Uterus (tissue), 4 donors: ENCODE data around the gene RPAP2. TPM values are rescaled to one million over a fixed set of nuclear protein-coding genes. Genes with fewer than 3 reads are reported as not detected.
"Not testable (repeated sequence)": the region's sequence is repeated elsewhere in the genome, so short reads cannot be mapped to it uniquely, and the experiment has no call there.

Experiments used
- DNase-seq, 2 donors: peaks; one replicate each; pipeline ENCODE4 v3.0.0-alpha.2; 2019 to 2020
- H3K27ac ChIP-seq, 2 donors: fragments of 200-600 bp; sonication (generic); 1 replicate in 1 of 2; 2 replicates in 1 of 2; pipeline ENCODE4 v1.5.1; 2016 to 2018
- H3K27me3 ChIP-seq, 2 donors: fragments of 200-600 bp; sonication (generic); one replicate each; pipeline ENCODE4 v1.5.1; 2018 to 2019; ENCODE audit warnings: control low read depth in 1 of 2
- H3K36me3 ChIP-seq, 2 donors: fragments of 200-600 bp; sonication (generic); one replicate each; pipeline ENCODE4 v1.5.1; 2019; ENCODE audit warnings: control low read depth in 1 of 2
- H3K4me1 ChIP-seq, 2 donors: fragments of 200-600 bp; sonication (generic); one replicate each; pipeline ENCODE4 v1.5.1; 2018 to 2019; ENCODE audit warnings: control low read depth in 1 of 2
- H3K4me3 ChIP-seq, 2 donors: fragments of 200-600 bp; sonication (generic); 1 replicate in 1 of 2; 2 replicates in 1 of 2; pipeline ENCODE4 v1.5.1; 2018 to 2019; ENCODE audit warnings: mild to moderate bottlenecking in 1 of 2
- H3K9me3 ChIP-seq, 2 donors: fragments of 200-600 bp; sonication (generic); one replicate each; pipeline ENCODE4 v1.5.1; 2019; ENCODE audit warnings: control low read depth in 1 of 2
- POLR2A ChIP-seq, 2 donors: fragments of 450-650 bp; IDR thresholded peaks; one replicate each; pipeline ENCODE4 v1.6.1; 2016; ENCODE audit warnings: antibody characterized with exemption in 2 of 2, mild to moderate bottlenecking in 1 of 2, moderate library complexity in 1 of 2
- intact Hi-C: fragments of 100-400 bp; cut with DNase I; formaldehyde crosslinking; loops from one replicate; pipeline ENCODE4 v1.15.1; 2023; ENCODE audit warnings: low total_unique reads
- total RNA-seq, 4 donors: library from RNA; depleted of rRNA in 3 of 4; stranded (reverse); fragments of >200 nt in 3 of 4; gene quantifications; one replicate each; pipeline versions ENCODE4 v1.1.0 to v1.2.4, GENCODE V29; 2014 to 2023
- TF ChIP-seq, protein P1 (sequence below), 4 experiments: fragments of 200-600 bp in 2 of 4; fragments of 450-650 bp in 2 of 4; sonication (generic) in 2 of 4; IDR thresholded peaks; one replicate each; pipeline ENCODE4 v1.5.1; 2016 to 2019; ENCODE audit warnings: antibody characterized with exemption in 4 of 4, mild to moderate bottlenecking in 2 of 4, moderate library complexity in 1 of 4
- donor health status: DM: yes; HTN: yes; CAD: no.

The RPAP2 gene
- total RNA-seq, 4 donors from 2014 or later, result 7.6 to 131 (median 54.9) TPM

DNA sequence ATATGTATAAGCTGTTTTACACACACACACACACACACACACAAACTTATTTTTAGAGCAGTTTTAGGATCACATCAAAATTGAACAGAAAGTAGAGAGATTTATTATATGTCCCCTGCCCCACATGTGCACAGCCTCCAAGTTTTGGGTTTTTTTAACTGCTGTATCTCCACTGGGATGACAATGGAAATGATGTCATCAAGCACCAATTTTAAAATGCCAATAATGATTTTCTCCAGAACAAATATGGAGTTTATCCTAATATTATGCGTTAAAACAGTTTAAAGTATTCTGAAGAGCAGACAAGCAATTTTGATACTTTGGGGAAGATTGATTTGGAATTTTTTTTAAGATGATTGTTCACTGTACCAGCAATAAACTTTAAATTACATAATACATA lies 131.2 kb downstream of the RPAP2 start:
- intact Hi-C loops, result no loop called here
- Histone ChIP-seq H3K36me3 (no peaks in the 10 kb centered on the region), H3K4me1 (no peaks in the 10 kb centered on the region), H3K9me3 (no peaks in the 10 kb centered on the region), H3K4me3 (no peak overlapping the region), H3K27me3 (no peaks in the 10 kb centered on the region), H3K27ac (no peak overlapping the region)
- DNase-seq, result no peak
- TF ChIP-seq, protein P1, sequence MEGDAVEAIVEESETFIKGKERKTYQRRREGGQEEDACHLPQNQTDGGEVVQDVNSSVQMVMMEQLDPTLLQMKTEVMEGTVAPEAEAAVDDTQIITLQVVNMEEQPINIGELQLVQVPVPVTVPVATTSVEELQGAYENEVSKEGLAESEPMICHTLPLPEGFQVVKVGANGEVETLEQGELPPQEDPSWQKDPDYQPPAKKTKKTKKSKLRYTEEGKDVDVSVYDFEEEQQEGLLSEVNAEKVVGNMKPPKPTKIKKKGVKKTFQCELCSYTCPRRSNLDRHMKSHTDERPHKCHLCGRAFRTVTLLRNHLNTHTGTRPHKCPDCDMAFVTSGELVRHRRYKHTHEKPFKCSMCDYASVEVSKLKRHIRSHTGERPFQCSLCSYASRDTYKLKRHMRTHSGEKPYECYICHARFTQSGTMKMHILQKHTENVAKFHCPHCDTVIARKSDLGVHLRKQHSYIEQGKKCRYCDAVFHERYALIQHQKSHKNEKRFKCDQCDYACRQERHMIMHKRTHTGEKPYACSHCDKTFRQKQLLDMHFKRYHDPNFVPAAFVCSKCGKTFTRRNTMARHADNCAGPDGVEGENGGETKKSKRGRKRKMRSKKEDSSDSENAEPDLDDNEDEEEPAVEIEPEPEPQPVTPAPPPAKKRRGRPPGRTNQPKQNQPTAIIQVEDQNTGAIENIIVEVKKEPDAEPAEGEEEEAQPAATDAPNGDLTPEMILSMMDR (IDR thresholded peaks at IDR 0.05), result no peak
- TF ChIP-seq POLR2A (IDR thresholded peaks at IDR 0.05), result no peak

DNA sequence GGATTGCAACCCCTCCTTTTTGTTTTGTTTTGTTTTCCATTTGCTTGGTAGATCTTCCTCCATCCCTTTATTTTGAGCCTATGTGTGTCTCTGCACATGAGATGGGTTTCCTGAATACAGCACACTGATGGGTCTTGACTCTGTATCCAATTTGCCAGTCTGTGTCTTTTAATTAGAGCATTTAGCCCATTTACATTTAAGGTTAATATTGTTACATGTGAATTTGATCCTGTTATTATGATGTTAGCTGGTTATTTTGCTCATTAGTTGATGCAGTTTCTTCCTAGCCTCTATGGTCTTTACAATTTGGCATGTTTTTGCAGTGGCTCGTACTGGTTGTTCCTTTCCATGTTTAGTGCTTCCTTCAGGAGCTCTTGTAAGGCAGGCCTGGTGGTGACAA lies 135.7 kb downstream of the RPAP2 start:
- H3K9me3 ChIP-seq, H3K4me1 ChIP-seq, H3K27ac ChIP-seq, H3K4me3 ChIP-seq, intact Hi-C loops, H3K27me3 ChIP-seq, DNase-seq, H3K36me3 ChIP-seq: not testable (repeated sequence)

DNA sequence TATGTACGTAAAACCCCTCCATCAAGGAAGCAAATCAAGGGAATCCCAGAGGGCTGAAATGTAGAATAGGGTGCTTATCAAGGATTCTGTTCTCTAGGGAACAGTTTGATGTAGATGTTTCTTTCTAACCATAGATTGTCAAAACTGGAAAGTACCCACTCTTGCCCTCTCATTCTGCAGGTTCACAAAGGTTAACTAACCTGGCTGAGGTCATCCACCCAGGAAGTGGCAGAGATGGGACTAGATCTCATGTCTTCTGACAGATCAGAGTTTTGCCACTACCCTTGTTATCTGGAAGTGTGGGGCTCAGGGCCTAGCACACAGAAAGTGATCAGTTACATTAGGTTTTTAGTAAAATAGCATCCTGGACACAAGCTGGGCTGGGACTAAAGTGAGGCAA lies 140.4 kb downstream of the RPAP2 start:
- Histone ChIP-seq H3K4me3 (no peak overlapping the region), H3K4me1 (no peaks in the 10 kb centered on the region)
- TF ChIP-seq, protein P1 (IDR thresholded peaks at IDR 0.05), result no peak
- no peak for TF ChIP-seq POLR2A (IDR thresholded peaks at IDR 0.05)

DNA sequence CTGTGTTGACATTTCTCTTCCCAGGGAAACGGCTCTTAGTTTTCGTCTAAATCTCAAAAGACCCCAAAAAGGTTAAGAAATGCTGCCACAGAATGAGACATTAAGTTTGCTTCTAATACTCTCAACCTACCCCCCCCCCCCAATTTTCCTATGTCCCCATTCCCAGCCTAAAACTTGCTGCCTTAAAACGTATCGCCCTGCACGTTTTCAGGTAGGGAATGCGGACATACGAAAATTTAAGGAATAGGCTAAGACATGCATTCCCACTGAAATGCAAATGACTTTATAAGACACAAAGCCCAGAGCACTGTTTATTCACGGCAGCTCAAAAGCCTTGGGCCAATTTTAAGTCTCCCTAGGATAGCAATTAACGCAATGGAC lies 142.4 kb downstream of the RPAP2 start:
- intact Hi-C loops, result no loop called here
- Histone ChIP-seq H3K4me1 (no peaks in the 10 kb centered on the region), H3K4me3 (no peak overlapping the region), H3K27ac (no peak overlapping the region), H3K36me3 (no peaks in the 10 kb centered on the region), H3K9me3 (no peaks in the 10 kb centered on the region), H3K27me3 (no peaks in the 10 kb centered on the region)
- no peak for DNase-seq
- TF ChIP-seq, protein P1 (IDR thresholded peaks at IDR 0.05), result no peak
- TF ChIP-seq POLR2A (IDR thresholded peaks at IDR 0.05), result no peak

More for the DNA sequence above, 140.4 kb downstream of the RPAP2 start:
- Histone ChIP-seq H3K36me3 (no peaks in the 10 kb centered on the region), H3K27ac (no peak overlapping the region), H3K9me3 (no peaks in the 10 kb centered on the region), H3K27me3 (no peaks in the 10 kb centered on the region)
- intact Hi-C loops, result no loop called here
- no peak for DNase-seq

DNA sequence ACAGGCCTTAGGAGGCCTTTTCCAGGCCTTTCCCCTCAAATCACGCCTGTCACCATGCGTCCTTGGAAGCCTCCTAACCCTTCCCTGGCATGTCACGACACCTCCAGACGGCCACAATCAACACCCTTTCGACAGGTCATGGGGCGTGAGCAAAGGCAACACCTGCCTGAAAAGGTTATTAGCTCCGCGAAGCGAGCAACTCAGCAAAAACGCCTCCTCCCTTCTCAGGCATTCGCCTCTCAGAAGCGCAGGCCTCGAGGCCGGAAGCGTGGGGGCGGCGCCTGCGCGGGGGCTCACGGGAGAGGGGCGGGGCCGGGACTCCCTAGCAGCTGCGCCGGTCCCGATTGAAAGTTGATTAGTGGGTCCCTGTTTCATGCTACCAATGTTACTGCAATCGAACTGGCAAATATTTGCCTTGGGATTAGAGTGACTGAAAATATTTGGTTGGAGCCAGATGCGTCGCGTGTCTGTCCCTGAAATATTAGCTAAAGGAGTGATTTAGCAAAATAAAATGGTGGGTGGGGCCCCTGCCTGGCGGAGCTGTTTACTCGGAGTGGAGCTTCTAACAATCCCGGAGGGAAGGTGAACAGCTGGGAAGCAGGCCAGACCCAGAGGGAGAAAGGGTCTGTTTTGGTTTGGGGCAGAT lies 143.0 kb downstream of the RPAP2 start:
- Histone ChIP-seq H3K4me1 (no peaks in the 10 kb centered on the region), H3K27ac (no peak overlapping the region), H3K36me3 (no peaks in the 10 kb centered on the region), H3K4me3 (no peak overlapping the region), H3K9me3 (no peaks in the 10 kb centered on the region), H3K27me3 (no peaks in the 10 kb centered on the region)
- intact Hi-C loops, result no loop called here
- no peak for TF ChIP-seq POLR2A (IDR thresholded peaks at IDR 0.05)
- TF ChIP-seq, protein P1 (IDR thresholded peaks at IDR 0.05), result no peak
- DNase-seq, result no peak

DNA sequence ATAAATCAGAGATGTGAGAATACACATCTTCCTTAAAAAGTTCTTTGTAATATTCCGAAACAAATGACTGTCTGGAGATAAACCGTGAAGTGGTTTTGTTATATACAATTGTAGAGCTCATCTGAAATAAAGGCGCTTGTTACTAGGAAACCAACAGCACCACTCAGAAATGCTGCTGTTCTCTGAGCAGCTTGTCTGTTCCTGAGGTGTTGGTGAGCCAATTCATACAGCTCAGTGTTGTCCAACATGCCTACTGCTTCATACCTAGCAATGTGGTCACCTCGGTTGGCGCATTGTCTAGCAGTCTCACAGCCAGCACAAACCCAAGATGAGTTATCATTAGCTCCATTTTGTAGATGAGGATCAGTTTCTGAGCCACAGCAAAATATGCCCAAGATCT lies 143.5 kb downstream of the RPAP2 start:
- no peak overlapping the region for H3K27ac ChIP-seq
- H3K36me3 ChIP-seq, result no peaks in the 10 kb centered on the region
- intact Hi-C loops, result no loop called here
- H3K4me3 ChIP-seq, result no peak overlapping the region
- no peaks in the 10 kb centered on the region for H3K27me3 ChIP-seq
- TF ChIP-seq, protein P1 (IDR thresholded peaks at IDR 0.05), result no peak
- TF ChIP-seq POLR2A (IDR thresholded peaks at IDR 0.05), result no peak
- DNase-seq, result no peak
- H3K9me3 ChIP-seq, result no peaks in the 10 kb centered on the region
- H3K4me1 ChIP-seq, result no peaks in the 10 kb centered on the region
